Chondrocyte (in vitro differentiated cells): ENCODE results near the gene SLAIN1. TPM values are rescaled to one million over a fixed set of nuclear protein-coding genes. Genes with fewer than 3 reads are reported as not detected.
"Not testable (repeated sequence)": the region's sequence is repeated elsewhere in the genome, so short reads cannot be mapped to it uniquely, and the experiment has no call there.

Experiments
- DNase-seq: peaks from one replicate; pipeline ENCODE4 v3.0.0; 2021; ENCODE audit warnings: mixed read lengths, low spot score
- H3K27ac Mint-ChIP-seq: one replicate; pipeline ENCODE4 v1.8.0; 2021; ENCODE audit warnings: mild to moderate bottlenecking, moderate library complexity, mixed read lengths; ENCODE audit not compliant: unreplicated experiment
- H3K27me3 Mint-ChIP-seq: 2 replicates; pipeline ENCODE4 v1.8.0; 2021; ENCODE audit warnings: low read depth, mixed read lengths
- H3K36me3 Mint-ChIP-seq: 2 replicates; pipeline ENCODE4 v1.8.0; 2021; ENCODE audit warnings: low read depth, mixed read lengths
- H3K4me1 Mint-ChIP-seq: 2 replicates; pipeline ENCODE4 v1.8.0; 2021; ENCODE audit warnings: low read depth, mild to moderate bottlenecking, mixed read lengths
- H3K4me3 Mint-ChIP-seq: one replicate; pipeline ENCODE4 v1.8.0; 2021; ENCODE audit warnings: mild to moderate bottlenecking, moderate library complexity, mixed read lengths; ENCODE audit not compliant: unreplicated experiment
- H3K9me3 Mint-ChIP-seq: 2 replicates; pipeline ENCODE4 v1.8.0; 2021; ENCODE audit warnings: low read depth, mixed read lengths
- CTCF ChIP-seq: fragments of 200-600 bp; sonication (generic); IDR thresholded peaks from 2 replicates; pipeline ENCODE4 v1.5.0; 2021; ENCODE audit warnings: antibody characterized with exemption, mild to moderate bottlenecking, moderate library complexity
- long read RNA-seq: library from polyadenylated mRNA; stranded (forward); transcript quantifications from one replicate; pipeline ENCODE4 v2.0.0, GENCODE V29; 2021
- total RNA-seq: library from RNA; stranded (reverse); gene quantifications from 3 replicates; pipeline ENCODE4 v1.2.1, GENCODE V29; 2021

The SLAIN1 gene
- 0.31 to 0.82 TPM (median 0.69 TPM) in 3 replicates for total RNA-seq
- long read RNA-seq, partial matches to known transcripts = 0 of 3 reads
- long read RNA-seq, other reads (novel, unspliced or antisense) = 0 of 3 reads

DNA sequence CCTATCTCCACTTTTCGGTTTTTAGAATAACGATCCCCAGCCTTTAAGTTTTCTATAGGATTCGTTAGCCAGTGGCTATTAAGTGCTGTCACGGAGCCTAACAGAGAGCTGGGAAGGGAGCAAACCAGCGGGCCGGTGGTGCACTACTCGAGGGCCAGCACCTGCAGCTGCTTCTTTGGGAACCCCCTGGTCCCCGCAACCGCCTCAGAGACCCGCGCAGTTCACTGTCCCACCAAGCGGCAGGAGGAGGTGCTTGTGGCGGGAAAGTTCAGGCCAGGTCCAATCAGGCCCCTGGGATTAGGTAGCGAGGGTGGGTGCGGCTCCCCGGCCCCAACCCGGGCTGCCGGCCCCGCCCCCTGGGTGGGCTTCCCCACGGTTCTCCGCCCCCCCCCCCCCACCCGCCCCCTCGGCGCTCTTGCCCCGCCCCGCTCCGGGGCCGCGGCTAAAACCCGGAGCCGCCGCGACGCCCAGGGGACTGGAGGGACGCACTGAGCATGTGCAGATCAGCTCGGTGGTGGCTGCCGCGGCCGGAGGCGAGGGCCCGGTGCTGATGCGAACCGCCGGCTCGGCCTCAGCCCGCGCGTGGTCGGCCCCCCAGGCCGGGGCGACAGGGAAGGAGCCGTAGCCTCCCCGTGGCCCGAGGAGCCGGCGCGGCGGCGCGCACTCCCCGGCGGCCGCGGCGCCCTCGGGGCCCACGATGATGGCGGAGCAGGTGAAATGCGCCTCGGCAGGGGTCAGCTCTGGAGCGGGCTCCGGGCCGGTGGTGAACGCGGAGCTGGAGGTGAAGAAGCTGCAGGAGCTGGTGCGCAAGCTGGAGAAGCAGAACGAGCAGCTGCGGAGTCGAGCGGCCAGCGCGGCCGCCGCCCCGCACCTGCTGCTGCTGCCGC lies at the start of gene SLAIN1:
TSS of gene SLAIN1 (plus strand) at position 471 of the 887 bp plus-strand sequence. CDS start at position 698, 227 bp downstream.
- Mint-ChIP-seq H3K36me3 (no peaks in the 10 kb centered on the region), H3K4me1 (peaks cover 5% of the 10 kb centered on the region), H3K27me3 (peaks cover 48% of the 10 kb centered on the region), H3K27ac (no peak within 1 kb of the TSS), H3K4me3 (peak within 1 kb of the TSS; percentile 64), H3K9me3 (no peaks in the 10 kb centered on the region)
- no peak for TF ChIP-seq CTCF
- DNase-seq = no peak

DNA sequence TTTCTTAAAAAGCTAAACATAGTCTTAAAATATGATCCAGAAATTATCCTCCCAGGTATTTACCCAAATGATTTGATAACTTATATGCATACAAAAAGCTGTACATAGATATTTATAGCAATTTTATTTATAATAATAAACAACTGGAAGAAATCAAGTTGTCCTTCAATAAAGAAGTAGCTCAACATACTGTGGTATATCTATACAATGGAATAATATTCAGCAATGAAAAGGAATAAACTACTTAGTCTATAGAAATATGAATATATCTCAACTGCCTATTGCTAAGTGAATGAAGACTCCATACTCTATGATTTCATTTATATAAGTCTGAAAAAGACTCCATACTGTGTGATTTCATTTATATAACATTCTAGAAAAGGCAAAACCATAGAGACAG lies 47.1 kb upstream of the SLAIN1 start:
- H3K27ac Mint-ChIP-seq = no peak overlapping the region
- H3K4me1 Mint-ChIP-seq = no peaks in the 10 kb centered on the region
- peaks cover 10% of the 10 kb centered on the region for H3K9me3 Mint-ChIP-seq
- no peak for DNase-seq
- H3K27me3 Mint-ChIP-seq = no peaks in the 10 kb centered on the region
- H3K36me3 Mint-ChIP-seq = no peaks in the 10 kb centered on the region
- no peak for TF ChIP-seq CTCF
- H3K4me3 Mint-ChIP-seq = no peak overlapping the region

DNA sequence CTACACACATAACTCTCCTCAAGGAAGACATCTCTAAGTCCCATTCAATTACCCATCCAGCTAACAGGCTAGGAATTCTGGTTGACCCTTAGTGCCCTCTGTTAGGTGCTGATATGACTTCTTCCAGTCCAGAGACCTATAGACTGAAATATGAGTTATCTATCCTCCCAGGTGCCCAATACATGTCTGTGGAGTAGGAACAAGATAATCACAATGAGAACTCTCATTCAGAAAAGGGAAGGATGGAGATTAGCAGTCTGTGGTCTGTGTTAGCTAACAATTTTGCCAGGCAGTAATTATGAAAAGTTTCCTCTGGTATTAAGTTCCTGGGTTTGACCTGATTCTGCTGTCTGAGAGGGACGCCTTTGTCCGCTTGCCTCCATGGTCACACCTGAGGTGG lies 44.2 kb upstream of the SLAIN1 start:
- Mint-ChIP-seq H3K27ac (no peak overlapping the region), H3K27me3 (no peaks in the 10 kb centered on the region), H3K9me3 (peaks cover 22% of the 10 kb centered on the region), H3K4me1 (no peaks in the 10 kb centered on the region), H3K36me3 (no peaks in the 10 kb centered on the region), H3K4me3 (no peak overlapping the region)
- DNase-seq = no peak
- no peak for TF ChIP-seq CTCF

DNA sequence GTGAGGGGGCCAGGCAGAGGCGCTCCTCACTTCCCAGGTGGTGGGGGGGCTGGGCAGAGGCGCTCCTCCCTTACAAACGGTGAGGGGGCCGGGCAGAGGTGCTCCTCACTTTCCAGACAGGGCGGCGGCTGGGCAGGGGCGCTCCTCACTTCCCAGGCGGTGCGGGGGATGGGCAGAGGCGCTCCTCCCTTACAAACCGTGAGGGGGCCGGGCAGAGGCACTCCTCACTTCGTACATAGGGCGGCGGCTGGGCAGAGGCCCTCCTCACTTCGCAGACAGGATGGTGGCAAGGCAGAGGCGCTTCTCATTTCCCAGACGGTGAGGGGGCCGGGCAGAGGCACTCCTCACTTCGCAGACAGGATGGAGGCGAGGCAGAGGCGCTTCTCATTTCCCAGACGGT lies 37.5 kb upstream of the SLAIN1 start:
- DNase-seq, H3K36me3 Mint-ChIP-seq, H3K4me3 Mint-ChIP-seq, H3K4me1 Mint-ChIP-seq, H3K27ac Mint-ChIP-seq, H3K27me3 Mint-ChIP-seq: not testable (repeated sequence)
- H3K9me3 Mint-ChIP-seq = peaks cover 24% of the 10 kb centered on the region

DNA sequence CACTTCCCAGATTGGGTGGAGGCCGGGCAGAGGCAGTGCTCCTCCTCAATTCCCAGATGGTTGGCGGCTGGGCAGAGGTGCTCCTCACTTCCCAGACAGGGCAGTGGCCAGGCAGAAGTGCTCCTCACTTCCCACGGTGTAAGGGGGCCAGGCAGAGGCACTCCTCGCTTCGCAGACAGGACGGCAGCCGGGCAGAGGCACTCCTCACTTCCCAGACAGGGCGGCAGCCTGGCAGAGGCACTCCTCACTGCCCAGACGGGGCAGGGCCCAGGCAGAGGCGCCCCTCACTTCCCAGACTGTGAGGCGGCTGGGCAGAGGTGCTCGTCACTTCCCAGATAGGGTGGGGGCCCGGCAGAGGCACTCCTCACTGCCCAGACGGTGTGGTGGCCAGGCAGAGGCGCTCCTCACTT lies 36.6 kb upstream of the SLAIN1 start:
- no peak for TF ChIP-seq CTCF
- DNase-seq = peak; percentile 82
- Mint-ChIP-seq H3K9me3 (peaks cover 18% of the 10 kb centered on the region), H3K4me1 (no peaks in the 10 kb centered on the region), H3K36me3 (no peaks in the 10 kb centered on the region), H3K4me3 (no peak overlapping the region), H3K27me3 (no peaks in the 10 kb centered on the region), H3K27ac (no peak overlapping the region)

- not testable (repeated sequence) for DNase-seq, H3K4me1 Mint-ChIP-seq, H3K36me3 Mint-ChIP-seq, H3K4me3 Mint-ChIP-seq, H3K27ac Mint-ChIP-seq, H3K27me3 Mint-ChIP-seq
- peaks cover 10% of the 10 kb centered on the region for H3K9me3 Mint-ChIP-seq
These were observed 35.2 kb upstream of the SLAIN1 start for GRCh38 chr13:77662301-77662700.

DNA sequence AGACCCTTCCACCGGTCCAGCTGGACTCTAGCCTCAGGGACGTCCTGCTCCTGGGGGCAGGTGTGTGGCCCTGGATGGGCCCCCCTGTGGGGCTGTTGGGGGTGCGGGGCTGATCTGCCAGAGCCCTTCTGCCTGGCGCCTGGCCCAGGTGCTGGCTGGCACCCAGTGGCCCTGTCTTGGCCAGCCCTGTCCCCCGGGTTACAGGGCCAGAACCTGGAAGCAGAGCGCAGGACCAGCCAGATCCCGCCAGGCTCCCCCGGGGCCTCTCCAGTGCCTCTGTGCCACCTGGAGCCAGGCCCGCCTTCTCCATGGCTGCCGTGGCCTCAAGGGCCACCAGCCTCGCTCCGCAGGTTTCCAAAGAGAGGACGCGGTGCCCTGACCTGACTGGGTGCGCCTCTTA lies 34.7 kb upstream of the SLAIN1 start:
- not testable (repeated sequence) for H3K27me3 Mint-ChIP-seq, H3K27ac Mint-ChIP-seq, H3K4me3 Mint-ChIP-seq, H3K4me1 Mint-ChIP-seq, DNase-seq, H3K36me3 Mint-ChIP-seq
- peaks cover 10% of the 10 kb centered on the region for H3K9me3 Mint-ChIP-seq
